GM23248 (cell line): ENCODE results near the gene TRAPPC11.

Experiments
- EZH2 ChIP-seq: fragments of 200-600 bp; sonication (generic); IDR thresholded peaks from 2 replicates; pipeline ENCODE4 v1.6.1; 2018; ENCODE audit warnings: antibody characterized with exemption, mild to moderate bottlenecking; ENCODE audit not compliant: insufficient read depth, poor library complexity, severe bottlenecking
- EZH2phosphoT487 ChIP-seq: fragments of 200-600 bp; sonication (generic); IDR thresholded peaks from 2 replicates; pipeline ENCODE4 v1.6.1; 2018; ENCODE audit warnings: antibody characterized with exemption, moderate library complexity, mild to moderate bottlenecking, low read depth; ENCODE audit not compliant: insufficient read depth

DNA sequence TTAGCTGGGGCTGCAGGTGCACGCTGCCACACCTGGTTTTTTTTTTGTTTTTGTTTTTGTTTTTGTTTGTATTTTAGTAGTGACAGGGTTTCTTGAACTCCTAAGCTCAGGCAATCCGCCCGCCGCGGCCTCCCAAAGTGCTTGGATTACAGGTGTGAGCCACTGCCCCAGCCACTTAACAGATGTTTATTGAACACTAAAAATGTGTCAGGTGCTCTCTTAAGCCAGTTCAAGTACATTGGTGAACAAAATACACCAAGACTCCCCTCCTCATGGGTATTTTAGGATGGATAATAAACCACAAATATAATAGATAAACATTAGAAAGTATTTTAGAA is 69.9 kb downstream of the TRAPPC11 start:
- TF ChIP-seq EZH2phosphoT487 (no peak), EZH2 (no peak)
